PC-9 (cell line): ENCODE measurements around the gene ZSCAN10.

Experiments used
- CTCF ChIP-seq: fragments of 200-600 bp; sonication (generic); conservative IDR thresholded peaks from 2 replicates; pipeline ENCODE4 v1.6.1; 2017; ENCODE audit warnings: mixed run types, antibody characterized with exemption, mild to moderate bottlenecking, moderate library complexity
- EZH2 ChIP-seq: fragments of 200-600 bp; sonication (generic); IDR thresholded peaks from 2 replicates; pipeline ENCODE4 v1.8.0; 2017; ENCODE audit warnings: antibody characterized with exemption, low read depth

DNA sequence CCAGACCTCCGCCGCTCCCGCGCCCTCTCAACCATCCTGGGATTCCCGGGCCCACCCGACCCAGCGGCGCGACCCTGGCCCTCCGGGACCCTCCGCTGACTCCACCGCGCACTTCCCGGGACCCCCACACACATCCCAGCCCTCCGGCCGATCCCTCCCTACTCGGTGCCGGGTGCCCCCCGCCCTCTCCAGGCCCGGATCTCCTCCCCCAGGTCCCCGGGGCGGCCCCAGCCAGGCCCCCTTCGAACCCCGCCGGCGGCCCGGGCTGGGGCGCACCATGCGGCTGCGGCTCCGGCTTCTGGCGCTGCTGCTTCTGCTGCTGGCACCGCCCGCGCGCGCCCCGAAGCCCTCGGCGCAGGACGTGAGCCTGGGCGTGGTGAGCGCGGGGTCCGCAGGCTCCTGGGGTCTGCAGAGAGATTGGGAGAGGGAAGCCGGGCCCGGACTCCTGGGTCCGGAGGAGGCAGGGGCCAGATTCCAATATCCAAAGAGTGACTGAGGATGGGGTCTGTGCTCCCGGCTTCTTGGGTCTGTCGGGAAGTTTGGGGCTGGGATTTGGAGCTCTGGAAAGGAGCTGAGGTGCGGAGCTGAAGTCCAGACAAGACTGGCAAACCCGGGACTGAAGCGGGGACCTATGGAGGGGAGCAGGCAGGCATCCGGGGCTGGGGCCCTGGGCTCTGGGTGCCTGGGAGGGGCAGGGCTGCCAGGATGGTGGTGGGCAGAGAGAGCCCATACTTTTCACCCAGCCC lies 52.3 kb downstream of the ZSCAN10 start:
- TF ChIP-seq CTCF (no peak), EZH2 (no peak)
